Endothelial cell of umbilical vein (primary cell): ENCODE results near the gene FANK1.

Source experiments
- EZH2 ChIP-seq: IDR thresholded peaks from 2 replicates; pipeline ENCODE4 v1.6.1; 2012; ENCODE audit warnings: borderline replicate concordance, low read depth, mild to moderate bottlenecking, moderate library complexity, low read length, inconsistent platforms; ENCODE audit not compliant: severe bottlenecking
- MYC ChIP-seq: IDR thresholded peaks from one replicate; pipeline ENCODE4 v1.6.1; 2011; ENCODE audit warnings: mild to moderate bottlenecking, low read depth, low read length
- POLR2A ChIP-seq: IDR thresholded peaks from 2 replicates; pipeline ENCODE4 v1.6.1; 2012; ENCODE audit warnings: low read depth, mild to moderate bottlenecking, control low read depth, low read length
- POLR2AphosphoS5 ChIP-seq: IDR thresholded peaks from 2 replicates; pipeline ENCODE4 v1.6.1; 2012; ENCODE audit warnings: low read depth, mild to moderate bottlenecking, control low read depth, low read length, moderate library complexity; ENCODE audit not compliant: insufficient read depth
- TF ChIP-seq, protein P1 (sequence below), 2 donors: IDR thresholded peaks; 1 replicate in 1 of 2; 2 replicates in 1 of 2; pipeline ENCODE4 v1.5.1; 2011; ENCODE audit warnings: low read length in 2 of 2, mild to moderate bottlenecking in 2 of 2, moderate library complexity in 2 of 2, control low read depth in 1 of 2, inconsistent platforms in 1 of 2, low read depth in 1 of 2; ENCODE audit not compliant: insufficient read depth in 1 of 2; ENCODE audit errors: extremely low read depth in 1 of 2
- TF ChIP-seq, protein P2 (sequence below): IDR thresholded peaks from 2 replicates; pipeline ENCODE4 v1.6.1; 2011; ENCODE audit not compliant: insufficient read depth, insufficient read length

DNA sequence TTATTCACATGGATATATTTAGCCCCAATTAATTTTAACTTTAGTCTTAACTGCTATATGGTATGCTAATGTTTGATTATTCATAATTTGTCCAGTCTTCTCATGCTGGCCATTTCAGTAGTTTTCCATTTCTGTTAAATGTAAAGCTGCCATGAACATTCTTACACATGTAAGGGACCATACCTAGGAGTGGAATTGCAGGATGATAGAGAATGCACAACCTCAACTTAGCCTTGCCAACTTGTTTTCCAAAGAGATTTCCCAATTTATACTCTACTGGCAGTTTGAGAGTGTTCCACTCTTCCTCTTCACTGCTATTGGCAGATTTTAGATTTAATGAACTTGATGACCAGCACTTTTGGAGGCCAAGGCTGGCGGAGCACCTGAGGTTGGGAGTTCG, 68.2 kb downstream of the FANK1 start:
- TF ChIP-seq, protein P1, sequence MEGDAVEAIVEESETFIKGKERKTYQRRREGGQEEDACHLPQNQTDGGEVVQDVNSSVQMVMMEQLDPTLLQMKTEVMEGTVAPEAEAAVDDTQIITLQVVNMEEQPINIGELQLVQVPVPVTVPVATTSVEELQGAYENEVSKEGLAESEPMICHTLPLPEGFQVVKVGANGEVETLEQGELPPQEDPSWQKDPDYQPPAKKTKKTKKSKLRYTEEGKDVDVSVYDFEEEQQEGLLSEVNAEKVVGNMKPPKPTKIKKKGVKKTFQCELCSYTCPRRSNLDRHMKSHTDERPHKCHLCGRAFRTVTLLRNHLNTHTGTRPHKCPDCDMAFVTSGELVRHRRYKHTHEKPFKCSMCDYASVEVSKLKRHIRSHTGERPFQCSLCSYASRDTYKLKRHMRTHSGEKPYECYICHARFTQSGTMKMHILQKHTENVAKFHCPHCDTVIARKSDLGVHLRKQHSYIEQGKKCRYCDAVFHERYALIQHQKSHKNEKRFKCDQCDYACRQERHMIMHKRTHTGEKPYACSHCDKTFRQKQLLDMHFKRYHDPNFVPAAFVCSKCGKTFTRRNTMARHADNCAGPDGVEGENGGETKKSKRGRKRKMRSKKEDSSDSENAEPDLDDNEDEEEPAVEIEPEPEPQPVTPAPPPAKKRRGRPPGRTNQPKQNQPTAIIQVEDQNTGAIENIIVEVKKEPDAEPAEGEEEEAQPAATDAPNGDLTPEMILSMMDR (IDR thresholded peaks at IDR 0.05; ENCODE audit: extremely low read depth in 1 of 2, insufficient read depth in 1 of 2, low read depth in 1 of 2, low read length in 2 of 2): no peak
- TF ChIP-seq EZH2 (no peak), POLR2AphosphoS5 (no peak), POLR2A (no peak), MYC (no peak)
- TF ChIP-seq, protein P2, sequence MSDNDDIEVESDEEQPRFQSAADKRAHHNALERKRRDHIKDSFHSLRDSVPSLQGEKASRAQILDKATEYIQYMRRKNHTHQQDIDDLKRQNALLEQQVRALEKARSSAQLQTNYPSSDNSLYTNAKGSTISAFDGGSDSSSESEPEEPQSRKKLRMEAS: no peak
